Stimulated activated CD8-positive, alpha-beta memory T cell treated with anti-CD3 and anti-CD28 coated beads, Interleukin-7, amount 100 ng/mL, for 24 hours (primary cell): ENCODE measurements around the gene KCNMB3.

Experiments used
- DNase-seq: peaks from one replicate; pipeline ENCODE4 v3.0.0-alpha.2; 2020; ENCODE audit warnings: low read depth

The KCNMB3 gene

DNA sequence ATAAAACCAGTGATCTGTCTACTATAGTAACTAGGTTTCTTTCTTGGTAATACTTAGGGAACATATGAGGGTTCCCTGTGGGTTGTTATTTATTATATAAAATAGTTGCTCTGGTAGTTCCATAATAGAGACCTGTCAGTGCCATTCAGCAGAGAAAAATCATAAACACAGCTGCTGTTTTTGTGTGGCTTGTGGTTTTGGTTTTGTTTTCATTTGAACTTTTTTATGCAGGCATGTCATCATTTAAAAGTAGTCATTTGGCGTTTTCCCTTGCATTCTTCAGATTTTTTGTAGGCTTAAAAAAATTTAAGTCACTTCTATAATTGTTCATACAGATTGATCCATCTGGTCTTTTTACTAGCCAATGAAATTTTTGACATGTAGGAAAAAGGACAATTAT lies 54.8 kb downstream of the KCNMB3 start:
- DNase-seq, result no peak

DNA sequence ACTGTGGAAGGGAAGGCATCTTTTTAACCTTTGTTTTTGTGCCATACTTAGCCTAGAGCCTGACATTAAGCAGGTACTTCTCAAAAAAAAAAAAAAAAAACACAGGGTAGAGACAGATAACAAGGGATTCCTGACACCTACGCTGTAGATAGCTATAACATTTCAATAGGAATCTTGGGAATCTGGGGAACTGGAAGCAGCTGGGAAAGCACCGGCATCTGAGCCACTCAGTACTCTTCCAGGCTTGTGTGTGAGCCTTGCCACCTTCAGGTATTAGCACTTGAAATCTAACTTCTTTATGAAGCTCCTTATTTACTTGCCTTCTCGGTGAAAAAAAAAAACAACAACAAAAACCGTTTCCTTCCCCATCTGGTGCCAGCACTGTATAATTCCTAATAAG lies 56.0 kb downstream of the KCNMB3 start:
- DNase-seq, result no peak
